ENCODE data around the gene TMEM52. TPM values are rescaled to one million over a fixed set of nuclear protein-coding genes. Genes with fewer than 3 reads are reported as not detected.
A peak's percentile ranks its signal among the peaks of the same experiment; 100 is the strongest.

TMEM52 gene
- polyA plus RNA-seq, 1 donor from 2014 or later, result 0.89 TPM

GRCh38 chr1:1892763-1893120, 26.3 kb downstream of the TMEM52 start:
- H3F3A ChIP-seq (ENCODE audit: insufficient read depth, low read length, poor library complexity, severe bottlenecking), result peaks cover 11% of the 10 kb centered on the region
- H3K9me3 ChIP-seq (ENCODE audit: low read length), result no peaks in the 10 kb centered on the region
- no peak overlapping the region for H3K4me2 ChIP-seq (ENCODE audit: low read length)
- peaks cover 7% of the 10 kb centered on the region for H4K20me1 ChIP-seq (ENCODE audit: insufficient read depth)
- H2AFZ ChIP-seq (ENCODE audit: low read depth, low read length), result no peak overlapping the region
- H3K27ac ChIP-seq (ENCODE audit: low read length), result no peak overlapping the region
- no peaks in the 10 kb centered on the region for H3K27me3 ChIP-seq (ENCODE audit: insufficient read depth, low read depth, low read length)
- H3K36me3 ChIP-seq (ENCODE audit: insufficient read depth, low read length), result no peaks in the 10 kb centered on the region
- no peaks in the 10 kb centered on the region for H3K9me2 ChIP-seq (ENCODE audit: insufficient read depth, low read length)
- peak overlapping the region; percentile 97 for H3K9ac ChIP-seq (ENCODE audit: low read length)
- peak overlapping the region; percentile 86 for H3K4me3 ChIP-seq (ENCODE audit: low read length)
- no peak for TF ChIP-seq TAF1 (IDR thresholded peaks at IDR 0.05; ENCODE audit: low read depth)
- peaks cover 33% of the 10 kb centered on the region for H3K79me2 ChIP-seq (replicated peaks; ENCODE audit: insufficient read depth, low read length)

GRCh38 chr1:1892079-1892762, 26.9 kb downstream of the TMEM52 start:
- H3F3A ChIP-seq (ENCODE audit: insufficient read depth, low read length, poor library complexity, severe bottlenecking), result peaks cover 11% of the 10 kb centered on the region
- peak overlapping the region; percentile 51 for H2AFZ ChIP-seq (ENCODE audit: low read depth, low read length)
- H3K9me2 ChIP-seq (ENCODE audit: insufficient read depth, low read length), result no peaks in the 10 kb centered on the region
- peak overlapping the region; percentile 96 for H3K4me2 ChIP-seq (ENCODE audit: low read length)
- H3K27me3 ChIP-seq (ENCODE audit: insufficient read depth, low read depth, low read length), result no peaks in the 10 kb centered on the region
- peak overlapping the region; percentile 86 for H3K4me3 ChIP-seq (ENCODE audit: low read length)
- H4K20me1 ChIP-seq (ENCODE audit: insufficient read depth), result peaks cover 12% of the 10 kb centered on the region
- TF ChIP-seq REST (IDR thresholded peaks at IDR 0.05; ENCODE audit: borderline replicate concordance) (no peak), MXI1 (conservative IDR thresholded peaks at IDR 0.05; ENCODE audit: poor library complexity, severe bottlenecking) (no peak), RAD21 (conservative IDR thresholded peaks at IDR 0.05) (no peak)
- H3K79me2 ChIP-seq (replicated peaks; ENCODE audit: insufficient read depth, low read length), result peaks cover 39% of the 10 kb centered on the region
- H3K27ac ChIP-seq (ENCODE audit: low read length), result peak overlapping the region; percentile 89
- no peaks in the 10 kb centered on the region for H3K9me3 ChIP-seq (ENCODE audit: low read length)
- no peaks in the 10 kb centered on the region for H3K36me3 ChIP-seq (ENCODE audit: insufficient read depth, low read length)
- H3K9ac ChIP-seq (ENCODE audit: low read length), result peak overlapping the region; percentile 97

GRCh38 chr1:1891349-1892078, 27.6 kb downstream of the TMEM52 start:
- Histone ChIP-seq H3K9ac (ENCODE audit: low read length) (peak overlapping the region; percentile 97), H3K27ac (ENCODE audit: low read length) (peak overlapping the region; percentile 89), H3K36me3 (ENCODE audit: insufficient read depth, low read length) (no peaks in the 10 kb centered on the region), H3K9me3 (ENCODE audit: low read length) (no peaks in the 10 kb centered on the region), H3K27me3 (ENCODE audit: insufficient read depth, low read depth, low read length) (no peaks in the 10 kb centered on the region), H4K20me1 (ENCODE audit: insufficient read depth) (peaks cover 19% of the 10 kb centered on the region), H3K4me3 (ENCODE audit: low read length) (peak overlapping the region; percentile 86), H3K4me2 (ENCODE audit: low read length) (peak overlapping the region; percentile 96), H3F3A (ENCODE audit: insufficient read depth, low read length, poor library complexity, severe bottlenecking) (peaks cover 11% of the 10 kb centered on the region), H3K79me2 (replicated peaks; ENCODE audit: insufficient read depth, low read length) (peaks cover 46% of the 10 kb centered on the region), H2AFZ (ENCODE audit: low read depth, low read length) (peak overlapping the region; percentile 51), H3K9me2 (ENCODE audit: insufficient read depth, low read length) (no peaks in the 10 kb centered on the region)
- peak; percentile 5 for TF ChIP-seq MXI1 (conservative IDR thresholded peaks at IDR 0.05; ENCODE audit: poor library complexity, severe bottlenecking)
- no peak for TF ChIP-seq EP300 (conservative IDR thresholded peaks at IDR 0.05; ENCODE audit: poor library complexity, severe bottlenecking)
- TF ChIP-seq POLR2AphosphoS5 (IDR thresholded peaks at IDR 0.05), result peak; percentile 44
- no peak for TF ChIP-seq CTCF (IDR thresholded peaks at IDR 0.05; ENCODE audit: poor library complexity, severe bottlenecking)
- no peak for TF ChIP-seq EZH2 (IDR thresholded peaks at IDR 0.05; ENCODE audit: borderline replicate concordance, insufficient read depth, low read length, poor library complexity, severe bottlenecking)
